Sigmoid colon (tissue), 7 donors: ENCODE data around the gene DKK3. TPM values are rescaled to one million over a fixed set of nuclear protein-coding genes. Genes with fewer than 3 reads are reported as not detected.

Experiments used
- DNase-seq: peaks from one replicate; pipeline ENCODE4 v3.0.0-alpha.2; 2019
- H3K27ac ChIP-seq, 4 donors: fragments of 200-600 bp; sonication (generic); one replicate each; pipeline ENCODE4 v1.5.1; 2016 to 2019; ENCODE audit warnings: mild to moderate bottlenecking in 1 of 4
- H3K27me3 ChIP-seq, 3 donors: fragments of 200-600 bp; sonication (generic); one replicate each; pipeline ENCODE4 v1.5.1; 2019; ENCODE audit warnings: mild to moderate bottlenecking in 1 of 3
- H3K36me3 ChIP-seq, 4 donors: fragments of 200-600 bp; sonication (generic); one replicate each; pipeline ENCODE4 v1.5.1; 2016 to 2019
- H3K4me1 ChIP-seq, 4 donors: fragments of 200-600 bp; sonication (generic); one replicate each; pipeline ENCODE4 v1.5.1; 2017 to 2019
- H3K4me3 ChIP-seq, 4 donors: fragments of 200-600 bp; sonication (generic); one replicate each; pipeline ENCODE4 v1.5.1; 2017 to 2019; ENCODE audit warnings: mild to moderate bottlenecking in 2 of 4, moderate library complexity in 1 of 4
- H3K9me3 ChIP-seq, 4 donors: fragments of 200-600 bp in 3 of 4; sonication (generic) in 3 of 4; one replicate each; pipeline versions ENCODE4 v1.5.1 to v1.6.1; 2013 to 2019
- CTCF ChIP-seq, 4 experiments: fragments of 450-650 bp in 3 of 4; fragments of 200-600 bp in 1 of 4; IDR thresholded peaks; one replicate each; pipeline ENCODE4 v1.5.1; 2016 to 2019; ENCODE audit warnings: antibody characterized with exemption in 4 of 4, mild to moderate bottlenecking in 3 of 4, moderate library complexity in 2 of 4
- EP300 ChIP-seq, 4 donors: sonication (generic); formaldehyde crosslinking; IDR thresholded peaks; one replicate each; pipeline ENCODE4 v1.6.1; 2017; ENCODE audit warnings: antibody characterized with exemption in 4 of 4
- POLR2A ChIP-seq, 2 donors: fragments of 450-650 bp; IDR thresholded peaks; one replicate each; pipeline ENCODE4 v1.6.1; 2016; ENCODE audit warnings: antibody characterized with exemption in 2 of 2, mild to moderate bottlenecking in 2 of 2, moderate library complexity in 2 of 2
- POLR2AphosphoS5 ChIP-seq, 4 donors: sonication (generic); formaldehyde crosslinking; IDR thresholded peaks; one replicate each; pipeline ENCODE4 v1.6.1; 2017; ENCODE audit warnings: antibody characterized with exemption in 4 of 4
- WGBS, 2 donors: extraction: QIAGEN DNeasy Blood & Tissue Kit; methylation state at CpG; one replicate each; pipeline ENCODE4 v1.1.7; 2013; 5-methylcytosine and 5-hydroxymethylcytosine counted together
- intact Hi-C: fragments of 100-400 bp; cut with DNase I; formaldehyde crosslinking; loops from one replicate; pipeline ENCODE4 v1.15.1; 2023
- polyA plus RNA-seq, 3 donors: library from polyadenylated mRNA; stranded (reverse); fragments of 200-250 nt; gene quantifications; one replicate each; pipeline ENCODE4 v1.2.3, GENCODE V29; 2013
- total RNA-seq, 4 donors: library from RNA; depleted of rRNA; stranded (reverse); fragments of >200 nt; gene quantifications; one replicate each; pipeline ENCODE4 v1.1.0, GENCODE V29; 2016
- donor health status: healthy with polysubstance abuse.
- donor health status: Bipolar disorder and iron deficiency.
- donor health status: healthy.

The DKK3 gene
- total and polyA plus RNA-seq, 7 donors = 6.0 to 181 (median 83.6) TPM

DNA sequence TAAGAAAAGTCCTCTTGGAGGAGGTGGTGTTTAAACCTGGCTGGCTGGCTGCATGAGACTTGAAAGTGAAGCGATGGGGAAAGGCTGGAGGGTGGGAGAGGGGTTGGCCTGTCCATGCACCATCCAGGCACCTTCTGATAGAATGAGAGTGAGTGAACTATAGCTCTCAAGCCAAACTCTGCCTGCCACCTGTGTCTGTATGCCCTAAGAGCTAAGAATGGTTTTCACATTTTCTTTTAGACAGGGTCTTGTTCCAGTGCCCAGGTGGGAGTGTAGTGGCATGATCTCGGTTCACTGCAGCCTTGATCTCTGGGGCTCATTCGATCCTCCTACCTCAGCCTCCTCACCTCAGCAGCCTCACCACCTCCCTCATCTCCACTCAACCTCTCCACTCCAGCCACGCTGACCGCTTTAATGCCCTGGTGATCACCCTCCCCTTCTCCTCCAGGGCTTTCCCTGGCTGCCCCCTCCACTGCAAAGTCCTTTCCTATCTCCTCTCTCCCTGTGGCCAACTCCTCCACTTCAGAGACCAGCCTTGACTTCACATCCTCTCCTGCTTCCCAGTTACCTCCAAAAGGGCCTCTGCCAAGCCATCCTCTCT lies 38.3 kb upstream of the DKK3 start:
- Histone ChIP-seq H3K9me3 (no peaks in the 10 kb centered on the region), H3K27me3 (no peaks in the 10 kb centered on the region), H3K27ac (peak overlapping the region in 3 of 4 donors; percentile 5 to 78 (median 58)), H3K4me3 (no peak overlapping the region), H3K36me3 (no peaks in the 10 kb centered on the region), H3K4me1 (peaks cover 0 to 32% (median 24%) of the 10 kb centered on the region in 4 donors)
- DNase-seq = no peak
- 73 to 81% methylated on average over 5 of the region's 5 CpGs for WGBS, 2 donors
- intact Hi-C loops = loop anchor here (1.0 kb wide), 1 partner anchor 235 kb away; no protein-coding TSS in a partner anchor
- no peak for TF ChIP-seq POLR2AphosphoS5 (IDR thresholded peaks at IDR 0.05)
- no peak for TF ChIP-seq POLR2A (IDR thresholded peaks at IDR 0.05)
- no peak for TF ChIP-seq CTCF (IDR thresholded peaks at IDR 0.05)
- no peak for TF ChIP-seq EP300 (IDR thresholded peaks at IDR 0.05)

DNA sequence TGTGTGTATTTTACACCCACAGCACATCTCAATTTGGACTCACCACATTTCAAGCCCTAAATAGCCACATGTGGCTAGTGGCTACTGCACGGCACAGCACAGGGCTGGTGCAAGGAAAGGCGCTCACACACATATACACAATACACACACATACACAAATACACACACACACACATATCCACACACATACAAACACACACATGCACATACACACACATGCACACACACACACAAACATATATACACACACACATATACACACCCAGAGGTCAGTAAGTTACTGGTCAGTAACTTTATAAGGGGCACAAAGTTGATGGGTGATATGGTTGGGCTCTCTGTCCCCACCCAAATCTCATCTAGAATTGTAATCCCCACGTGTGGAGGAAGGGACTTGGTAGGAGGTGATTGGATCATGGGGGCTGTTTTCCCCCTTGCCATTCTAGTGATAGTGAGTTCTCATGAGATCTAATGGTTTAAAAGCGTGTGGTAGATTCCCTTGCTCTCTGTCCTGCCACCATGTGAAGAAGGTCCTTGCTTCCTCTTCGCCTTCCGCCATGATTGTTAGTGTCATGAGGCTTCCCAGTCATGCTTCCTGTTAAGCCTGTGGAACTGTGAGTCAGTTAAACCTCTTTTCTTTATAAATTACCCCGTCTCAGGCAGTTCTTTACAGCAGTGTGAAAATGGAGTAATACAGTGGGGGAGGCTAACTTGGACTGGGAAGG lies 37.6 kb upstream of the DKK3 start:
- Histone ChIP-seq H3K4me1 (peaks cover 0 to 32% (median 24%) of the 10 kb centered on the region in 4 donors), H3K36me3 (no peaks in the 10 kb centered on the region), H3K9me3 (no peaks in the 10 kb centered on the region), H3K27ac (peak overlapping the region in 2 of 4 donors; percentile 79 to 82), H3K4me3 (no peak overlapping the region), H3K27me3 (no peaks in the 10 kb centered on the region)
- DNase-seq = no peak
- TF ChIP-seq EP300 (IDR thresholded peaks at IDR 0.05) (no peak), POLR2AphosphoS5 (IDR thresholded peaks at IDR 0.05) (peak in 1 of 4 donors; percentile 9)
- WGBS, 2 donors = 80 to 82% methylated on average over 7 of the region's 7 CpGs
- intact Hi-C loops = no loop called here

GRCh38 chr11:12044799-12045198 lies 36.4 kb upstream of the DKK3 start:
- no peak overlapping the region for H3K4me3 ChIP-seq
- no peaks in the 10 kb centered on the region for H3K9me3 ChIP-seq
- 87 to 88% methylated on average over 8 of the region's 8 CpGs for WGBS, 2 donors
- H3K27ac ChIP-seq = peak overlapping the region; percentile 46 to 82 (median 74)
- no peak for DNase-seq
- no peaks in the 10 kb centered on the region for H3K27me3 ChIP-seq
- H3K36me3 ChIP-seq = no peaks in the 10 kb centered on the region
- intact Hi-C loops = loop anchor here (1.0 to 5.0 kb wide), 2 partner anchors 67 to 245 kb away; no protein-coding TSS in a partner anchor
- TF ChIP-seq POLR2AphosphoS5 (IDR thresholded peaks at IDR 0.05) = no peak
- TF ChIP-seq CTCF (IDR thresholded peaks at IDR 0.05) = no peak
- TF ChIP-seq EP300 (IDR thresholded peaks at IDR 0.05) = no peak
- TF ChIP-seq POLR2A (IDR thresholded peaks at IDR 0.05) = no peak
- H3K4me1 ChIP-seq = peaks cover 0 to 25% (median 20%) of the 10 kb centered on the region in 4 donors

DNA sequence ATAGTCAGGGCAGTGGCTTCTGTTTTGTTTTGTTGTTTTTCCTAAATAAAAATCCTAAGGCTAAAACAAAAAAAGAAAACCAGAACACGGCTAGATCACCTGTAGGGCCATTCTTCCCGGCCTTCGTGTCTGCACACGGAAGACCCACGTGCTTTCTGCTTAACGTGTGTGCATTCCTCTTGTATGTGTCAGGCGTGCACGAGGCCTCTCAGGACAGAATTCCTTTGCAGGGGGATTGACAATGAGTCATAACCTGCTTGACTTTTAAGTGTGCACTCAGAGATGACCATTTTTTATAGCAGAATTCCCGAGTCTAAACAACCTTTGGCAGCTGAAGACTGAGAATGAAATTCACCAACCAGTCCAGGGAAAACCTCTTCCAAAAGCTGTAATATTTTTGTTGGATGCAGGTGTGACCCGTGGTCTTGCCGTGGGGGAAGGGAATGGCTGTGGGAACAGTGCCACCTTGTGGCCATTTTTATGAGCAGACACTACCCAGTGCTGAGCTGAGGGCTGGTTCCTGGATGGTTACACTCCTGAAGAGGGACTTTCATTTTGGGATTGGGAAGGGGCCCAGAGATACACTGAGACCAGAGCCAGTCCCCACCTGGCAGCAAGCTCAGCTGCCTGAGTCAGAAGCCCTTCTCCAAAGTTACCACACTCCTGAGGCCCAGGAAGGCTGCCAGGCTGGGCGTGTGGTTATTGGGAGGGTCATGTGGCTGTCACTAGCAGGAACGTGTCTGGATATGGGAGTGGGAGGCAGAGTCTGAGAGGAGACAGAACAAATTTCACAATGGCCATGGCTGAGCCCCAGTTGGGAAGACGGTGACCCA lies 35.7 kb upstream of the DKK3 start:
- Histone ChIP-seq H3K9me3 (no peaks in the 10 kb centered on the region), H3K36me3 (no peaks in the 10 kb centered on the region), H3K27me3 (no peaks in the 10 kb centered on the region), H3K27ac (peak overlapping the region; percentile 46 to 82 (median 74)), H3K4me1 (peaks cover 0 to 25% (median 20%) of the 10 kb centered on the region in 4 donors), H3K4me3 (peak overlapping the region in 1 of 4 donors; percentile 10)
- peak; percentile 95 for DNase-seq
- intact Hi-C loops = loop anchor here (1.0 to 5.0 kb wide), 3 partner anchors 67 to 245 kb away; no protein-coding TSS in a partner anchor
- WGBS, 2 donors = 15 to 31% methylated on average over 14 of the region's 14 CpGs
- TF ChIP-seq POLR2AphosphoS5 (IDR thresholded peaks at IDR 0.05) = peak in 3 of 4 donors; percentile 41 to 91 (median 60)
- peak in 3 of 4 donors; percentile 22 to 98 (median 39) for TF ChIP-seq EP300 (IDR thresholded peaks at IDR 0.05)
- TF ChIP-seq CTCF (IDR thresholded peaks at IDR 0.05) = peak; percentile 87 to 96 (median 92)
- no peak for TF ChIP-seq POLR2A (IDR thresholded peaks at IDR 0.05)
